Activated naive CD4-positive, alpha-beta T cell treated with anti-CD3 and anti-CD28 coated beads, Interleukin-2, amount 50 U/mL, for 24 hours (primary cell): ENCODE results near the gene TTLL3.

ENCODE experiments used
- H3K27ac Mint-ChIP-seq: one replicate; pipeline ENCODE4 v1.8.0; 2021; ENCODE audit warnings: mild to moderate bottlenecking, mixed read lengths
- H3K27me3 Mint-ChIP-seq: one replicate; pipeline ENCODE4 v1.8.0; 2021; ENCODE audit warnings: mixed read lengths
- H3K36me3 Mint-ChIP-seq: one replicate; pipeline ENCODE4 v1.8.0; 2021; ENCODE audit warnings: mixed read lengths
- H3K4me1 Mint-ChIP-seq: one replicate; pipeline ENCODE4 v1.8.0; 2021; ENCODE audit warnings: mixed read lengths
- H3K4me3 Mint-ChIP-seq: one replicate; pipeline ENCODE4 v1.8.0; 2021; ENCODE audit warnings: mild to moderate bottlenecking, mixed read lengths
- H3K9me3 Mint-ChIP-seq: one replicate; pipeline ENCODE4 v1.8.0; 2021; ENCODE audit warnings: mixed read lengths

The TTLL3 gene

DNA sequence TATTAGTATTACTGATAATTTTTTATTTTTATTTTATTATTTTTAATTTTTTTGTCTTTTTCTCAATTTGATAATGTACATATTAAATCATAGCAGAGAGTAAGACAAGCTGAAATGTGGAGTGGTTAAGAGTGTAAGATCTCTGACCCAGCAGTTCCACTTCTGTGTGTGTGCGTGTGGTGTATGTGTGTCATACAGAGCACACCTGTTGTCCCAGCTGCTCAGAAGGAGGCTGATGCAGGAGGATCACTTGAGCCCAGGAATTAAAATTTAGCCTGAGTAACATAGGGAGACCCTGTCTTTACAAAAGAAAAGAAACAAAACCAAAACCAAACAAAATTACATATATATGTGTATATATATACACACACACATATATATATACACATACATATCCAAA is 71.4 kb downstream of the TTLL3 start:
- Mint-ChIP-seq H3K4me3 (no peak overlapping the region), H3K4me1 (no peaks in the 10 kb centered on the region), H3K9me3 (no peaks in the 10 kb centered on the region), H3K27ac (no peak overlapping the region), H3K36me3 (no peaks in the 10 kb centered on the region), H3K27me3 (no peaks in the 10 kb centered on the region)

DNA sequence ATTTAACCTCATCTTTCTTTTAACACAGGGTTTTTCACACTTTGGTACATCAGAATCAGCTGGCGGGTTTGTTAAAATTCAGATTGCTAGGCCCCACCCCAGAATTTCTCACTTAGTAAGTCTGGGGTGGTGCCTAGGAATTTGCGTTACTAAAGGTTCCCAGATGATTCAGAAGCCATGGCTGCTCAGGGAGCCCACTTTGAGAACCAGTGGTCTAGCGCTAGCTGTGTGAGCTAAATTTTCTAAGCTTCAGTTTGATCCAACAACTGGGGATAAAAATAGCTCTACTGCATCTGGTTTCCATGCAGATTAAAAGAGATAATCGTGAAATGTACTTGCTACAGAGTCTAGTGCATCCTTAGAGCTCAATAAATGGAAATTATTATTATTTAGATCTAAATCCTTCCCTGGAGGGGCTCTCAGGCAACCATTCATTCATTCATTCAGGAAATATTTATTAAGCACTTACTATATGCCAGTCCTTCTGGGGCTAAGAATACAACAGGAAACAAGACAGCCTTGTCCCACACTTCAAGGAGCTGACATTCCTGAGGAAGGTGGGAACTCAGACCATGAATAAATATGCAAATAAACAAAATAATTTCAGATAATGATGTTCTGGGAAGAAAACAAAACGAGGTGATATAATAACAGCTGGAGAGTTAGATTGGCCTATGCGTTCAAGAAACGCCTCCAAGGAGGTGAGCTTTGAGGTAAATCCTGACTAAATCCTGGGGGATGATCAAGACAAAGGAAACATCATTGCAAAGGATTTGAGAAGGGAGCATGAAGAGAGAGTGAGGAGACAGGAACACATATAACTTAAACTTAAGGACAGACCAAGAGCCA is 73.9 kb downstream of the TTLL3 start:
- no peaks in the 10 kb centered on the region for H3K4me1 Mint-ChIP-seq
- H3K27ac Mint-ChIP-seq: no peak overlapping the region
- no peak overlapping the region for H3K4me3 Mint-ChIP-seq
- H3K27me3 Mint-ChIP-seq: no peaks in the 10 kb centered on the region
- H3K9me3 Mint-ChIP-seq: no peaks in the 10 kb centered on the region
- no peaks in the 10 kb centered on the region for H3K36me3 Mint-ChIP-seq

DNA sequence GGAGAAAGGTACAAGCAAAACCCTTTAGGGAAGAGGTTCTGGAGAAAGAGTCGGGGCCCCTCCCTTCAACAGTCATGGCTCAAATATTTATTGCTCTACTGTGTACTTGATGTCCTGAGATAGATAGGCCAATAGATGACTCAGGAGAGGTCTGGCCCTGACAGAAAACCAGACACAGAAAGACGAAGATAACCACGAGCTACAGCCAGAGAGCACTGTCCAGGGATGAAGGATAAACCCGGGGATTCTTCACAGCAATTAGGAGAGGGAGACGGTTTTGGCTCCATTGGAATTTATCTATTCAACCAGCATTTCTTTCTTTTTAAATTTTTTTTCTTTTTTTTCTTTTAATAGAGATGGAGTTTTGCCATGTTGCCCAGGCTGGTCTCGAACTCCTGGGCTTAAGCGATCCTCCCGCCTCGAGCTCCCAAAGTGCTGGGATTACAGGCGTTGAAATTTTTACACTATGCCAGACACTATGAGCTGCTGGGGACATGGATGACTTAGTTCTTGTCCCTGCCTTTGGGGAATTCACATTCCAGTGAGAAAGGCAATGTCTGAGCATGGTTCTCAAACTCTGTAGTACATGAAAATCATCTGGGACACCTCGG is 74.6 kb downstream of the TTLL3 start:
- no peak overlapping the region for H3K4me3 Mint-ChIP-seq
- no peak overlapping the region for H3K27ac Mint-ChIP-seq
- no peaks in the 10 kb centered on the region for H3K36me3 Mint-ChIP-seq
- no peaks in the 10 kb centered on the region for H3K27me3 Mint-ChIP-seq
- H3K9me3 Mint-ChIP-seq: no peaks in the 10 kb centered on the region
- peaks cover 7% of the 10 kb centered on the region for H3K4me1 Mint-ChIP-seq
